Renal cortical epithelial cell (primary cell): ENCODE results near the gene REN. TPM values are rescaled to one million over a fixed set of nuclear protein-coding genes. Genes with fewer than 3 reads are reported as not detected.
A peak's percentile ranks its signal among the peaks of the same experiment; 100 is the strongest.

Source experiments
- DNase-seq: peaks from one replicate; pipeline ENCODE4 v3.0.0-alpha.2; 2011; ENCODE audit warnings: low read depth
- total RNA-seq: library from RNA; depleted of rRNA; stranded (reverse); fragments of >200 nt; gene quantifications from 2 replicates; pipeline ENCODE4 v1.2.3, GENCODE V29; 2014

The REN gene
- total RNA-seq, 1 donor from 2014 or later: not detected

- DNase-seq: no peak
These were observed 57.6 kb downstream of the REN start for GRCh38 chr1:204108312-204109141.

GRCh38 chr1:204107892-204108291 is 58.2 kb downstream of the REN start:
- peak; percentile 23 for DNase-seq

- DNase-seq: no peak
These were observed 59.3 kb downstream of the REN start for GRCh38 chr1:204106825-204107224.

- DNase-seq: no peak
These were observed 61.0 kb downstream of the REN start for GRCh38 chr1:204105131-204105515.

Other genes with a start within 250 kb of the REN start
- 3.3 and 11.5 TPM in 2 replicates for gene SOX13, start 93.2 kb downstream of the REN start, total RNA-seq
- gene ETNK2, start 14.3 kb downstream of the REN start, total RNA-seq: 21.7 and 22.7 TPM in 2 replicates
- 0.52 TPM in 1 of 2 replicates, not detected in the other for gene KISS1, start 30.2 kb upstream of the REN start, total RNA-seq
- gene GOLT1A, start 47.7 kb upstream of the REN start, total RNA-seq: 0.75 and 2.3 TPM in 2 replicates
- 16.7 and 26.8 TPM in 2 replicates for gene PLEKHA6, start 193.6 kb upstream of the REN start, total RNA-seq
- 34.9 and 46.9 TPM in 2 replicates for gene PPP1R15B, start 245.5 kb upstream of the REN start, total RNA-seq